EL (cell line): ENCODE results near the gene CASKIN1.
"Not testable (repeated sequence)": the region's sequence is repeated elsewhere in the genome, so short reads cannot be mapped to it uniquely, and the experiment has no call there.

Experiments
- DNase-seq: peaks from one replicate; pipeline ENCODE4 v3.0.0-alpha.2; 2016

Gene CASKIN1

GRCh38 chr16:2154533-2155090 lies 41.8 kb downstream of the CASKIN1 start:
- no peak for DNase-seq

- peak; percentile 43 for DNase-seq
Measured at GRCh38 chr16:2152695-2153506, 43.5 kb downstream of the CASKIN1 start.

GRCh38 chr16:2151188-2152091 lies 45.0 kb downstream of the CASKIN1 start:
- peak; percentile 36 for DNase-seq

GRCh38 chr16:2150418-2151187 lies 45.8 kb downstream of the CASKIN1 start:
- DNase-seq, result peak; percentile 52

GRCh38 chr16:2149630-2150417 lies 46.6 kb downstream of the CASKIN1 start:
- peak; percentile 42 for DNase-seq

- peak; percentile 52 for DNase-seq
Measured at GRCh38 chr16:2148714-2149629, 47.4 kb downstream of the CASKIN1 start.

GRCh38 chr16:2147981-2148671 lies 48.3 kb downstream of the CASKIN1 start, which contains the start of gene RAB26:
TSS of gene RAB26 (plus strand) at chr16:2148625. CDS start at chr16:2148784, 159 bp downstream.
- peak; percentile 59 for DNase-seq

GRCh38 chr16:2147378-2147777 lies 49.0 kb downstream of the CASKIN1 start:
- DNase-seq, result no peak

- DNase-seq, result no peak
Measured at GRCh38 chr16:2145843-2146242, 50.6 kb downstream of the CASKIN1 start.

- no peak for DNase-seq
Measured at GRCh38 chr16:2143878-2144485, 52.4 kb downstream of the CASKIN1 start.

- no peak for DNase-seq
Measured at GRCh38 chr16:2142942-2143877, 53.2 kb downstream of the CASKIN1 start.

GRCh38 chr16:2135770-2136490 lies 60.5 kb downstream of the CASKIN1 start, which contains the start of gene PKD1:
TSS of gene PKD1 (minus strand) at chr16:2135898. CDS start at chr16:2135689, 209 bp downstream.
- DNase-seq, result peak; percentile 87

- not testable (repeated sequence) for DNase-seq
Measured at GRCh38 chr16:2135071-2135470, 61.3 kb downstream of the CASKIN1 start.

- not testable (repeated sequence) for DNase-seq
Measured at GRCh38 chr16:2133797-2134196, 62.6 kb downstream of the CASKIN1 start.

- peak; percentile 41 for DNase-seq
Measured at GRCh38 chr16:2129890-2130447, 66.4 kb downstream of the CASKIN1 start.

GRCh38 chr16:2129251-2129650 lies 67.2 kb downstream of the CASKIN1 start:
- peak; percentile 86 for DNase-seq
